Esophagus squamous epithelium (tissue), 5 donors: Measurements from ENCODE around the gene MZF1. TPM values are rescaled to one million over a fixed set of nuclear protein-coding genes. Genes with fewer than 3 reads are reported as not detected.

Experiments used
- DNase-seq: peaks from one replicate; lab custom pipeline; 2025; lab: John Stamatoyannopoulos, UW
- H3K27ac ChIP-seq, 4 donors: fragments of 200-600 bp; sonication (generic); one replicate each; pipeline ENCODE4 v1.5.1; 2016 to 2019; ENCODE audit warnings: mild to moderate bottlenecking in 1 of 4
- H3K27me3 ChIP-seq, 4 donors: fragments of 200-600 bp; sonication (generic); 1 replicate in 3 of 4; 2 replicates in 1 of 4; pipeline versions ENCODE4 v1.5.1 to v1.6.0; 2017 to 2021; ENCODE audit warnings: antibody characterized with exemption in 1 of 4
- H3K36me3 ChIP-seq, 3 donors: fragments of 200-600 bp; sonication (generic); one replicate each; pipeline ENCODE4 v1.5.1; 2016 to 2019
- H3K4me1 ChIP-seq, 3 donors: fragments of 200-600 bp; sonication (generic); one replicate each; pipeline ENCODE4 v1.5.1; 2017 to 2019
- H3K4me3 ChIP-seq, 4 donors: fragments of 200-600 bp; sonication (generic); 1 replicate in 3 of 4; 2 replicates in 1 of 4; pipeline ENCODE4 v1.5.1; 2016 to 2019; ENCODE audit warnings: mild to moderate bottlenecking in 2 of 4, moderate library complexity in 1 of 4
- H3K9me3 ChIP-seq, 3 donors: fragments of 200-600 bp; sonication (generic); one replicate each; pipeline ENCODE4 v1.5.1; 2016 to 2019
- CTCF ChIP-seq, 6 experiments: fragments of 450-650 bp in 4 of 6; fragments of 200-600 bp in 2 of 6; sonication (generic) in 2 of 6; IDR thresholded peaks; one replicate each; pipeline ENCODE4 v1.5.1; 2016 to 2019; ENCODE audit warnings: antibody characterized with exemption in 6 of 6, mild to moderate bottlenecking in 4 of 6, moderate library complexity in 4 of 6
- POLR2A ChIP-seq, 4 donors: fragments of 450-650 bp; IDR thresholded peaks; one replicate each; pipeline ENCODE4 v1.6.1; 2017; ENCODE audit warnings: antibody characterized with exemption in 4 of 4, mild to moderate bottlenecking in 4 of 4, moderate library complexity in 3 of 4
- WGBS, 2 donors: methylation state at CpG; one replicate each; pipeline ENCODE4 v1.1.5; 2018; 5-methylcytosine and 5-hydroxymethylcytosine counted together
- intact Hi-C: fragments of 100-400 bp; cut with DNase I; formaldehyde crosslinking; loops from one replicate; pipeline ENCODE4 v1.15.0; 2022
- total RNA-seq, 4 donors: library from RNA; depleted of rRNA; stranded (reverse); fragments of >200 nt; gene quantifications; one replicate each; pipeline ENCODE4 v1.1.0, GENCODE V29; 2016
- donor health status: DM: yes; HTN: yes; CAD: no.

Gene MZF1
- total RNA-seq, 4 donors from 2014 or later = 11.8 to 30.9 (median 21.7) TPM

- no peaks in the 10 kb centered on the region for H3K27me3 ChIP-seq
- H3K4me3 ChIP-seq = peak overlapping the region; percentile 78 to 92 (median 80)
- DNase-seq = no peak
- H3K4me1 ChIP-seq = peaks cover 20 to 46% (median 23%) of the 10 kb centered on the region in 3 donors
- no peak for TF ChIP-seq POLR2A (IDR thresholded peaks at IDR 0.05)
- peak in 1 of 6 experiments; percentile 7 for TF ChIP-seq CTCF (IDR thresholded peaks at IDR 0.05)
- peak overlapping the region; percentile 94 to 99 (median 96) for H3K27ac ChIP-seq
- 10 to 12% methylated on average over 2 to 4 of the region's 7 CpGs for WGBS, 2 donors
- H3K36me3 ChIP-seq = peaks cover 0 to 22% (median 14%) of the 10 kb centered on the region in 3 donors
- no peaks in the 10 kb centered on the region for H3K9me3 ChIP-seq
- intact Hi-C loops = no loop called here
Observed at GRCh38 chr19:58520257-58520599, 52.9 kb downstream of the MZF1 start.

- Histone ChIP-seq H3K27ac (peak within 1 kb of the TSS; percentile 94 to 99 (median 96)), H3K4me1 (peaks cover 20 to 53% (median 29%) of the 10 kb centered on the region in 3 donors), H3K27me3 (no peaks in the 10 kb centered on the region), H3K4me3 (peak within 1 kb of the TSS; percentile 78 to 92 (median 80)), H3K36me3 (peaks cover 0 to 22% (median 14%) of the 10 kb centered on the region in 3 donors), H3K9me3 (no peaks in the 10 kb centered on the region)
- intact Hi-C loops = no loop called here
- peak; percentile 71 for DNase-seq
- TF ChIP-seq POLR2A (IDR thresholded peaks at IDR 0.05) (peak in 2 of 4 donors; percentile 20 to 49), CTCF (IDR thresholded peaks at IDR 0.05) (peak; percentile 57 to 94 (median 91))
- 0% methylated on average over 8 to 15 of the region's 87 CpGs for WGBS, 2 donors
Observed at GRCh38 chr19:58519355-58520256, 53.5 kb downstream of the MZF1 start, which contains the start of gene ZBTB45. Gene ZBTB45, minus strand, starts transcription at chr19:58519810. Its CDS starts 2,137 bp downstream, at chr19:58517673.

- H3K9me3 ChIP-seq = no peaks in the 10 kb centered on the region
- H3K27me3 ChIP-seq = no peaks in the 10 kb centered on the region
- peak in 2 of 6 experiments; percentile 72 to 77 for TF ChIP-seq CTCF (IDR thresholded peaks at IDR 0.05)
- no peak for TF ChIP-seq POLR2A (IDR thresholded peaks at IDR 0.05)
- H3K36me3 ChIP-seq = peaks cover 0 to 22% (median 14%) of the 10 kb centered on the region in 3 donors
- WGBS, 2 donors = 0% methylated on average over 7 of the region's 14 CpGs; no CpG with 5 or more reads in 1 of the 2 donors
- H3K4me3 ChIP-seq = peak overlapping the region; percentile 78 to 92 (median 80)
- H3K27ac ChIP-seq = peak overlapping the region; percentile 94 to 99 (median 96)
- peaks cover 25 to 58% (median 34%) of the 10 kb centered on the region in 3 donors for H3K4me1 ChIP-seq
- intact Hi-C loops = no loop called here
- DNase-seq = no peak
Observed at GRCh38 chr19:58519087-58519354, 54.1 kb downstream of the MZF1 start.

- Histone ChIP-seq H3K27me3 (no peaks in the 10 kb centered on the region), H3K27ac (peak overlapping the region; percentile 94 to 99 (median 96)), H3K9me3 (no peaks in the 10 kb centered on the region), H3K36me3 (peaks cover 0 to 22% (median 14%) of the 10 kb centered on the region in 3 donors), H3K4me3 (peak overlapping the region; percentile 78 to 92 (median 80)), H3K4me1 (peaks cover 29 to 64% (median 38%) of the 10 kb centered on the region in 3 donors)
- intact Hi-C loops = no loop called here
- DNase-seq = no peak
- no peak for TF ChIP-seq POLR2A (IDR thresholded peaks at IDR 0.05)
- TF ChIP-seq CTCF (IDR thresholded peaks at IDR 0.05) = peak in 3 of 6 experiments; percentile 52 to 67 (median 58)
- 4 to 8% methylated on average over 10 to 18 of the region's 22 CpGs for WGBS, 2 donors
Observed at GRCh38 chr19:58518256-58519086, 54.7 kb downstream of the MZF1 start.
